ENCODE data around the gene ST7. TPM values are rescaled to one million over a fixed set of nuclear protein-coding genes. Genes with fewer than 3 reads are reported as not detected.

The ST7 gene
- total RNA-seq, 1 experiment from 2014 or later: 12.9 TPM

GRCh38 chr7:117087639-117088396 lies 134.5 kb downstream of the ST7 start:
- Histone ChIP-seq H3K18ac (ENCODE audit: insufficient read length, low read depth, low read length) (no peak overlapping the region), H3K79me1 (ENCODE audit: insufficient read depth, low read depth, low read length, poor library complexity, severe bottlenecking) (no peaks in the 10 kb centered on the region), H3K9me3 (ENCODE audit: control insufficient read depth, low read depth, low read length) (no peaks in the 10 kb centered on the region), H3K79me2 (ENCODE audit: insufficient read depth, low read length) (peaks cover 5% of the 10 kb centered on the region; the same call in 1 of the 2 replicates), H3T11ph (ENCODE audit: low read length) (no peak overlapping the region), H4K91ac (ENCODE audit: insufficient read length, low read depth, low read length) (no peak overlapping the region), H3K14ac (ENCODE audit: insufficient read depth, low read length) (no peak overlapping the region), H3K4me1 (ENCODE audit: insufficient read depth, low read length) (no peaks in the 10 kb centered on the region), H2BK5ac (ENCODE audit: insufficient read length, low read length) (no peak overlapping the region), H2AK5ac (ENCODE audit: insufficient read length, low read length) (no peak overlapping the region), H2BK20ac (ENCODE audit: low read depth, low read length, poor library complexity, severe bottlenecking) (no peak overlapping the region), H2BK120ac (ENCODE audit: low read depth, low read length, poor library complexity, severe bottlenecking) (no peak overlapping the region), H2AFZ (ENCODE audit: low read length) (no peak overlapping the region), H2BK12ac (ENCODE audit: insufficient read length, low read depth, low read length) (no peak overlapping the region), H3K23ac (ENCODE audit: insufficient read length, low read depth, low read length) (no peak overlapping the region), H3K4ac (ENCODE audit: low read depth, low read length) (no peak overlapping the region), H3K56ac (ENCODE audit: insufficient read length, low read depth, low read length) (no peak overlapping the region), H4K5ac (ENCODE audit: insufficient read length, low read depth, low read length) (no peak overlapping the region), H3K23me2 (ENCODE audit: insufficient read length, low read depth, low read length, poor library complexity, severe bottlenecking) (no peaks in the 10 kb centered on the region), H4K20me1 (ENCODE audit: control insufficient read depth, insufficient read depth, insufficient read length) (no peaks in the 10 kb centered on the region), H3K27ac (ENCODE audit: insufficient read length, low read depth, low read length) (no peak overlapping the region), H3K27me3 (ENCODE audit: insufficient read depth, low read length) (no peaks in the 10 kb centered on the region), H3K4me2 (ENCODE audit: insufficient read depth, insufficient read length, low read length) (no peak overlapping the region), H3K9ac (ENCODE audit: extremely low read depth, insufficient read length, low read length) (no peak overlapping the region), H4K8ac (replicated peaks; ENCODE audit: insufficient read length, low read depth, low read length) (no peak overlapping the region), H2BK15ac (ENCODE audit: low read depth, low read length) (no peak overlapping the region)
- H3K4me1 Mint-ChIP-seq: peaks cover 4 to 5% of the 10 kb centered on the region in 2 experiments; a peak in 2 of 4 replicates
- peak overlapping the region in 1 of 3 experiments; percentile 1; a peak in 3 of 7 replicates for H3K27ac Mint-ChIP-seq
- WGBS (ENCODE audit: extremely low coverage, insufficient read length, low lambda C conversion rate): no CpG with 5 or more reads among the region's 4 CpGs
- no peaks in the 10 kb centered on the region for H3K9me3 Mint-ChIP-seq
- no peaks in the 10 kb centered on the region for H3K27me3 Mint-ChIP-seq (ENCODE audit: low read depth)
- no peaks in the 10 kb centered on the region for H3K36me3 Mint-ChIP-seq (ENCODE audit: insufficient read depth in 1 of 3, low read depth in 3 of 3)
- no peak overlapping the region for H3K4me3 Mint-ChIP-seq
- DNase-seq: no peak
- TF ChIP-seq CTCF (conservative IDR thresholded peaks at IDR 0.05): no peak
